ENCODE data around the gene ANKHD1. TPM values are rescaled to one million over a fixed set of nuclear protein-coding genes. Genes with fewer than 3 reads are reported as not detected.

Gene ANKHD1
- total and polyA plus RNA-seq, 9 of the 15 experiments (the other 6 are each of a cell fraction or from before 2014, with no cell fraction given) = 38.9 to 138 (median 78.7) TPM

DNA sequence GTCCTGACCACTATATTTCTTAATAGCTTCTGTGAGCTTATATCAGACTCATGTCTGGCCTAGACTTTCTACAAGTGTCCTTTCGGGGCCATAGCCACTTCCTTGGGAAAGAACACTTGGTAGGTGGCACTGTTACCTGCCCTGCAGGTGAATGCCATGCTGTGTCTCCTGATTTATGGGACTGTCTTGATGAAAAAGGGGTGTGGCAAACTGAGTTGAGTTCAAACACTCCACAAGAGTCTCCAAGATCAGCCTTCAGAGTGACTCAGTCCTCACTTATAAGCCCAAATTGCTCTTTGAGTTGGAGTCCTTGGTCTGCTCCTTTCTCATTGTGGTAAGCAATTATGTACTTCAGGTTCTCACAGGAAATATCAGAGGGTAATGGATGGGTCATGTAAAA is 9.9 kb upstream of the ANKHD1 start:
- POLR2A ChIA-PET = interaction anchor here (0.9 kb wide), 1 partner anchor 9 kb away, joined by 3 read pairs; no protein-coding TSS in a partner anchor
- H3K9me3 ChIP-seq (replicated peaks; ENCODE audit: control insufficient read depth, insufficient read depth, low read depth, low read length) = no peaks in the 10 kb centered on the region
- TF ChIP-seq, protein P1, sequence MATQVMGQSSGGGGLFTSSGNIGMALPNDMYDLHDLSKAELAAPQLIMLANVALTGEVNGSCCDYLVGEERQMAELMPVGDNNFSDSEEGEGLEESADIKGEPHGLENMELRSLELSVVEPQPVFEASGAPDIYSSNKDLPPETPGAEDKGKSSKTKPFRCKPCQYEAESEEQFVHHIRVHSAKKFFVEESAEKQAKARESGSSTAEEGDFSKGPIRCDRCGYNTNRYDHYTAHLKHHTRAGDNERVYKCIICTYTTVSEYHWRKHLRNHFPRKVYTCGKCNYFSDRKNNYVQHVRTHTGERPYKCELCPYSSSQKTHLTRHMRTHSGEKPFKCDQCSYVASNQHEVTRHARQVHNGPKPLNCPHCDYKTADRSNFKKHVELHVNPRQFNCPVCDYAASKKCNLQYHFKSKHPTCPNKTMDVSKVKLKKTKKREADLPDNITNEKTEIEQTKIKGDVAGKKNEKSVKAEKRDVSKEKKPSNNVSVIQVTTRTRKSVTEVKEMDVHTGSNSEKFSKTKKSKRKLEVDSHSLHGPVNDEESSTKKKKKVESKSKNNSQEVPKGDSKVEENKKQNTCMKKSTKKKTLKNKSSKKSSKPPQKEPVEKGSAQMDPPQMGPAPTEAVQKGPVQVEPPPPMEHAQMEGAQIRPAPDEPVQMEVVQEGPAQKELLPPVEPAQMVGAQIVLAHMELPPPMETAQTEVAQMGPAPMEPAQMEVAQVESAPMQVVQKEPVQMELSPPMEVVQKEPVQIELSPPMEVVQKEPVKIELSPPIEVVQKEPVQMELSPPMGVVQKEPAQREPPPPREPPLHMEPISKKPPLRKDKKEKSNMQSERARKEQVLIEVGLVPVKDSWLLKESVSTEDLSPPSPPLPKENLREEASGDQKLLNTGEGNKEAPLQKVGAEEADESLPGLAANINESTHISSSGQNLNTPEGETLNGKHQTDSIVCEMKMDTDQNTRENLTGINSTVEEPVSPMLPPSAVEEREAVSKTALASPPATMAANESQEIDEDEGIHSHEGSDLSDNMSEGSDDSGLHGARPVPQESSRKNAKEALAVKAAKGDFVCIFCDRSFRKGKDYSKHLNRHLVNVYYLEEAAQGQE (IDR thresholded peaks at IDR 0.05; ENCODE audit: borderline replicate concordance) = no peak
- TF ChIP-seq, protein P1 (CRISPR knock-in tag; IDR thresholded peaks at IDR 0.05; ENCODE audit: low read depth) = no peak
- TF ChIP-seq ZNF282 (CRISPR knock-in tag; IDR thresholded peaks at IDR 0.05) = no peak
- no peak for TF ChIP-seq SRF (CRISPR knock-in tag; IDR thresholded peaks at IDR 0.05)
- TF ChIP-seq CEBPG (CRISPR knock-in tag; IDR thresholded peaks at IDR 0.05) = no peak
- TF ChIP-seq CEBPG (tag; conservative IDR thresholded peaks at IDR 0.05 in 1 of 2, IDR thresholded peaks at IDR 0.05 in 1 of 2) = peak in 1 of 2 experiments; percentile 6; a peak in 1 of 4 replicates
- FAIRE-seq (no peak), ATAC-seq (peak; percentile 40), DNase-seq (ENCODE audit: extremely low read depth in 1 of 4, low spot score in 3 of 4) (no peak)
- no peaks in the 10 kb centered on the region for H3K9me1 ChIP-seq (ENCODE audit: control insufficient read depth, insufficient read depth, low read length)
- H3K36me3 ChIP-seq (ENCODE audit: control insufficient read depth, insufficient read depth, low read length) = no peaks in the 10 kb centered on the region
- H2AFZ ChIP-seq (ENCODE audit: low read depth, low read length) = no peak overlapping the region
- 67% methylated on average over 1 of the region's 1 CpG for WGBS (ENCODE audit: insufficient coverage, low coverage, missing lambda C conversion rate)
- intact Hi-C loops (cut with micrococcal nuclease) (no loop called here), in situ Hi-C loops (cut with MboI) (no loop called here)
- H3K4me3 ChIP-seq = no peak overlapping the region
- H3K4me1 ChIP-seq (replicated peaks in 1 of 2; ENCODE audit: control insufficient read depth in 2 of 2, insufficient read depth in 2 of 2, low read length in 2 of 2) = no peaks in the 10 kb centered on the region; a peak in 1 of 5 replicates
- H3K4me2 ChIP-seq (ENCODE audit: insufficient read depth, low read length) = no peak overlapping the region
- BruUV-seq (replicated peaks) = no TSS peak
- CTCF ChIA-PET (ENCODE audit: low intra/inter-chr PET ratio) = no interaction called here
- H3K27me3 ChIP-seq (ENCODE audit: control insufficient read depth in 2 of 2, insufficient read depth in 2 of 2, low read length in 2 of 2) = no peaks in the 10 kb centered on the region
- H4K20me1 ChIP-seq (replicated peaks; ENCODE audit: control insufficient read depth, insufficient read depth, low read length) = no peaks in the 10 kb centered on the region
- H3K27ac ChIP-seq (ENCODE audit: extremely low read depth, low read depth, low read length) = no peak overlapping the region
- H3K9ac ChIP-seq (ENCODE audit: insufficient read depth in 1 of 2, low read depth in 2 of 2, low read length in 2 of 2) = no peak overlapping the region
- H3K79me2 ChIP-seq (ENCODE audit: control insufficient read depth, insufficient read depth, low read length) = no peaks in the 10 kb centered on the region
